Measurements from ENCODE around the gene CAMTA1.

The CAMTA1 gene

GRCh38 chr1:7478142-7478790 lies 693.0 kb downstream of the CAMTA1 start:
- Histone ChIP-seq H3K36me3 (ENCODE audit: control insufficient read depth in 1 of 2, insufficient read depth in 2 of 2, low read length in 2 of 2) (no peaks in the 10 kb centered on the region), H4K8ac (ENCODE audit: low read depth, low read length) (no peak overlapping the region), H3K18ac (ENCODE audit: low read length) (no peak overlapping the region), H3K27me3 (ENCODE audit: insufficient read depth, low read length) (no peaks in the 10 kb centered on the region), H3K23ac (ENCODE audit: low read length) (no peak overlapping the region), H2AK5ac (ENCODE audit: low read length) (no peak overlapping the region), H3K4me3 (ENCODE audit: low read depth, low read length) (no peak overlapping the region), H3K79me1 (ENCODE audit: low read length) (no peaks in the 10 kb centered on the region), H3K4me2 (ENCODE audit: low read length) (no peak overlapping the region), H3K14ac (ENCODE audit: low read length) (no peak overlapping the region), H4K91ac (ENCODE audit: low read depth, low read length) (no peak overlapping the region), H2BK5ac (ENCODE audit: low read depth, low read length, poor library complexity) (no peak overlapping the region), H4K12ac (ENCODE audit: low read depth, low read length) (no peak overlapping the region), H2BK12ac (ENCODE audit: low read length) (no peak overlapping the region), H3K27ac (ENCODE audit: low read depth, low read length) (no peak overlapping the region), H3K4me1 (ENCODE audit: control insufficient read depth in 1 of 2, insufficient read depth in 2 of 2, low read length in 2 of 2) (no peaks in the 10 kb centered on the region), H3K9me3 (ENCODE audit: insufficient read depth, low read depth, low read length) (peaks cover 8% of the 10 kb centered on the region), H3K9ac (ENCODE audit: low read length) (no peak overlapping the region), H3K79me2 (ENCODE audit: control insufficient read depth, insufficient read depth, low read length, poor library complexity) (no peaks in the 10 kb centered on the region), H3K4ac (ENCODE audit: low read depth, low read length) (no peak overlapping the region), H2BK120ac (ENCODE audit: insufficient read depth, low read length, poor library complexity) (no peak overlapping the region), H2AFZ (ENCODE audit: insufficient read depth, low read length, poor library complexity) (no peak overlapping the region)
- DNase-seq: no peak
- WGBS (ENCODE audit: extremely low coverage, insufficient coverage, insufficient read length): no CpG with 5 or more reads among the region's 13 CpGs

GRCh38 chr1:7478809-7479499 lies 693.7 kb downstream of the CAMTA1 start:
- peak; percentile 37 to 39 for DNase-seq
- Histone ChIP-seq H3K79me1 (ENCODE audit: low read length) (no peaks in the 10 kb centered on the region), H2BK5ac (ENCODE audit: low read depth, low read length, poor library complexity) (no peak overlapping the region), H4K8ac (ENCODE audit: low read depth, low read length) (no peak overlapping the region), H2AK5ac (ENCODE audit: low read length) (no peak overlapping the region), H3K14ac (ENCODE audit: low read length) (no peak overlapping the region), H3K23ac (ENCODE audit: low read length) (no peak overlapping the region), H3K27me3 (ENCODE audit: insufficient read depth, low read length) (no peaks in the 10 kb centered on the region), H3K9me3 (ENCODE audit: insufficient read depth, low read depth, low read length) (peaks cover 8% of the 10 kb centered on the region), H3K79me2 (ENCODE audit: control insufficient read depth, insufficient read depth, low read length, poor library complexity) (no peaks in the 10 kb centered on the region), H4K91ac (ENCODE audit: low read depth, low read length) (no peak overlapping the region), H2AFZ (ENCODE audit: insufficient read depth, low read length, poor library complexity) (no peak overlapping the region), H4K12ac (ENCODE audit: low read depth, low read length) (no peak overlapping the region), H2BK12ac (ENCODE audit: low read length) (no peak overlapping the region), H3K9ac (ENCODE audit: low read length) (no peak overlapping the region), H3K18ac (ENCODE audit: low read length) (no peak overlapping the region), H3K27ac (ENCODE audit: low read depth, low read length) (no peak overlapping the region), H3K36me3 (ENCODE audit: control insufficient read depth in 1 of 2, insufficient read depth in 2 of 2, low read length in 2 of 2) (no peaks in the 10 kb centered on the region), H3K4me2 (ENCODE audit: low read length) (no peak overlapping the region), H3K4me3 (ENCODE audit: low read depth, low read length) (no peak overlapping the region), H3K4ac (ENCODE audit: low read depth, low read length) (no peak overlapping the region), H3K4me1 (ENCODE audit: control insufficient read depth in 1 of 2, insufficient read depth in 2 of 2, low read length in 2 of 2) (no peaks in the 10 kb centered on the region), H2BK120ac (ENCODE audit: insufficient read depth, low read length, poor library complexity) (no peak overlapping the region)
- WGBS (ENCODE audit: extremely low coverage, insufficient coverage, insufficient read length): no CpG with 5 or more reads among the region's 14 CpGs

GRCh38 chr1:7479571-7479970 lies 694.3 kb downstream of the CAMTA1 start:
- Histone ChIP-seq H3K4me1 (ENCODE audit: control insufficient read depth in 1 of 2, insufficient read depth in 2 of 2, low read length in 2 of 2) (no peaks in the 10 kb centered on the region), H3K14ac (ENCODE audit: low read length) (no peak overlapping the region), H2BK5ac (ENCODE audit: low read depth, low read length, poor library complexity) (no peak overlapping the region), H4K91ac (ENCODE audit: low read depth, low read length) (no peak overlapping the region), H3K9me3 (ENCODE audit: insufficient read depth, low read depth, low read length) (peaks cover 8% of the 10 kb centered on the region), H3K27me3 (ENCODE audit: insufficient read depth, low read length) (no peaks in the 10 kb centered on the region), H3K4me2 (ENCODE audit: low read length) (no peak overlapping the region), H3K23ac (ENCODE audit: low read length) (no peak overlapping the region), H3K79me2 (ENCODE audit: control insufficient read depth, insufficient read depth, low read length, poor library complexity) (no peaks in the 10 kb centered on the region), H4K12ac (ENCODE audit: low read depth, low read length) (no peak overlapping the region), H2BK120ac (ENCODE audit: insufficient read depth, low read length, poor library complexity) (no peak overlapping the region), H4K8ac (ENCODE audit: low read depth, low read length) (no peak overlapping the region), H2BK12ac (ENCODE audit: low read length) (no peak overlapping the region), H2AK5ac (ENCODE audit: low read length) (no peak overlapping the region), H3K4ac (ENCODE audit: low read depth, low read length) (no peak overlapping the region), H3K27ac (ENCODE audit: low read depth, low read length) (no peak overlapping the region), H3K36me3 (ENCODE audit: control insufficient read depth in 1 of 2, insufficient read depth in 2 of 2, low read length in 2 of 2) (no peaks in the 10 kb centered on the region), H2AFZ (ENCODE audit: insufficient read depth, low read length, poor library complexity) (no peak overlapping the region), H3K4me3 (ENCODE audit: low read depth, low read length) (no peak overlapping the region), H3K9ac (ENCODE audit: low read length) (no peak overlapping the region), H3K18ac (ENCODE audit: low read length) (no peak overlapping the region), H3K79me1 (ENCODE audit: low read length) (no peaks in the 10 kb centered on the region)
- no peak for DNase-seq
- no CpG with 5 or more reads among the region's 3 CpGs for WGBS (ENCODE audit: extremely low coverage, insufficient coverage, insufficient read length)

- Histone ChIP-seq H3K36me3 (ENCODE audit: control insufficient read depth in 1 of 2, insufficient read depth in 2 of 2, low read length in 2 of 2) (no peaks in the 10 kb centered on the region), H2AK5ac (ENCODE audit: low read length) (no peak overlapping the region), H3K27ac (ENCODE audit: low read depth, low read length) (no peak overlapping the region), H4K91ac (ENCODE audit: low read depth, low read length) (no peak overlapping the region), H4K12ac (ENCODE audit: low read depth, low read length) (no peak overlapping the region), H3K14ac (ENCODE audit: low read length) (no peak overlapping the region), H2BK120ac (ENCODE audit: insufficient read depth, low read length, poor library complexity) (no peak overlapping the region), H3K27me3 (ENCODE audit: insufficient read depth, low read length) (no peaks in the 10 kb centered on the region), H3K79me2 (ENCODE audit: control insufficient read depth, insufficient read depth, low read length, poor library complexity) (no peaks in the 10 kb centered on the region), H3K9me3 (ENCODE audit: insufficient read depth, low read depth, low read length) (peaks cover 3% of the 10 kb centered on the region), H3K4me2 (ENCODE audit: low read length) (no peak overlapping the region), H3K79me1 (ENCODE audit: low read length) (no peaks in the 10 kb centered on the region), H3K23ac (ENCODE audit: low read length) (no peak overlapping the region), H3K4me3 (ENCODE audit: low read depth, low read length) (no peak overlapping the region), H3K4me1 (ENCODE audit: control insufficient read depth in 1 of 2, insufficient read depth in 2 of 2, low read length in 2 of 2) (no peaks in the 10 kb centered on the region), H2BK5ac (ENCODE audit: low read depth, low read length, poor library complexity) (no peak overlapping the region), H2AFZ (ENCODE audit: insufficient read depth, low read length, poor library complexity) (no peak overlapping the region), H3K4ac (ENCODE audit: low read depth, low read length) (no peak overlapping the region), H3K9ac (ENCODE audit: low read length) (no peak overlapping the region), H2BK12ac (ENCODE audit: low read length) (no peak overlapping the region), H3K18ac (ENCODE audit: low read length) (no peak overlapping the region), H4K8ac (ENCODE audit: low read depth, low read length) (no peak overlapping the region)
- no peak for DNase-seq
- WGBS (ENCODE audit: extremely low coverage, insufficient coverage, insufficient read length): no CpG with 5 or more reads among the region's 3 CpGs
These were observed 695.9 kb downstream of the CAMTA1 start for GRCh38 chr1:7481194-7481593.
